NK-92 (cell line): ENCODE measurements around the gene GJA8.
"Not testable (repeated sequence)": the region's sequence is repeated elsewhere in the genome, so short reads cannot be mapped to it uniquely, and the experiment has no call there.

Source experiments
- DNase-seq: peaks from one replicate; lab custom pipeline; 2025; ENCODE audit not compliant: unreplicated experiment; lab: John Stamatoyannopoulos, UW

Gene GJA8

GRCh38 chr1:147902253-147902845 lies at the start of gene GJA8:
TSS of gene GJA8 (plus strand) at chr1:147902795. CDS start at chr1:147907956, 5,161 bp downstream.
- DNase-seq: no peak

- no peak for DNase-seq
Measured at GRCh38 chr1:147853391-147853790, 49.2 kb upstream of the GJA8 start.

- not testable (repeated sequence) for DNase-seq
Measured at GRCh38 chr1:147854989-147855388, 47.6 kb upstream of the GJA8 start.

GRCh38 chr1:147855996-147856395 lies 46.6 kb upstream of the GJA8 start:
- not testable (repeated sequence) for DNase-seq

DNA sequence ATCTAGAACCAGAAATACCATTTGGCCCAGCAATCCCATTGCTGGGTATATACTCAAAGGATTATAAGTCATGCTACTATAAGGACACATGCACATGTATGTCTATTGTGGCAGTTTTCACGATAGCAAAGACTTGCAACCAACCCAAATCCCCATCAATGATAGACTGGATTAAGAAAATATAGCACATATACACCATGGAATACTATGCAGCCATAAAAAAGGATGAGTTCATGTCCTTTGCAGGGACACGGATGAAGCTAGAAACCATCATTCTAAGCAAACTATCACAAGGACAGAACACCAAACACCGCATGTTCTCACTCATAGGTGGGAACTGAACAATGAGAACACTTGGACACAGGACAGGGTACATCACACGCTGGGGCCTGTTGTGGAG lies 35.4 kb upstream of the GJA8 start:
- DNase-seq: not testable (repeated sequence)

DNA sequence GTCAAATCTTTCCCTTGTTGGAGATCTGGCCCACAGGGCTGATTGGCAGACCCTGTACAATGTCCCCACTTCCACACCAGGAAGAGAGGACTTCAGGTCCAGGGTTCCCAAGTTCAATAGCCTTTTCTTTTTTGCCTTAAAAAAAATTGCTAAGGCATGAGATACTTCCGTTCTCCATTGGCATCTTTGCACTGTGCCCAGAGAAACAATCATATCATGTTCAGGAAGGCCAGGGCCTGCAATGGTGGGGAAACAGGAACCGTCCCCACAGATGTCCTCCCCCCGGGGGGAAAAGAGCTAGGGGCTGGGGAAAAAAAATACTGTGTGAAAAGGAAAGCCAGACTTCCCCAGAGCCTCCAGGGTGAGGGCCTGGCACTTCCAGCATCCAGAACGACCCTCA lies 24.6 kb upstream of the GJA8 start:
- DNase-seq: no peak

DNA sequence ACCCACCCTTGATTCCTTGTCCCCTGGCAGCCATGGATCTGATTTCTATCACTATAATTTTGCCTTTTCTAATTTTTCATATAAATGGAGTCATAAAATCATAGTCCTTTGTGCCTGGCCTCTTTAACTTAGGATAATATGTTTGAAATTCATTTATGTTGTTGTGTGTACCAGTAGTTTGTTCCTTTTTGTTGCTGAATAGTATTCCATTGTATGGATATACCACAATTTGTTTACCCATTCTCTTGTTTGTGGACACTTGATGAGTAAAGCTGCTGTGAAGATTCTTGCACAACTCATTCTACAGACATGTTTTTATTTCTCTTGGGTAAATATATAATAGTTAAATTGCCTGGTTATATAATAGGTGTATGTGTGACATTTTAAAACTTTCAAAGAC lies 22.7 kb upstream of the GJA8 start:
- no peak for DNase-seq

DNA sequence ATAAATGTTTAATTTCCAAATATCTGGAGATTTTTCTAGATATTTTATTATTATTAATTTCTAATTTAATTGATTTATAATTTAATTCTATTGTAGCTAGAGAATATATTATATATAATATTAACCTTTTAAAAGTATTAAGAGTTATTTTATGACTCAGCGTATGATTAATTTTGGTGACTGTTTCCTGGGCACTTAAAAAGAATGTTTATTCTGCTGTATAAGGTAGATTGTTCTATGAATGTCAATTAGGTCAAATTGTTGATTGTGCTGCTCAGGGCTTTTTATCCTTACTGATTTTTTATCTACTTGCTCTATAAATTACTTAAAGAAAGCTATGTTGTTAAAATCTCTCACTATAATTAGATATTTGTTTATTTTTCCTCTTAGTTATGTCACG lies 20.1 kb upstream of the GJA8 start:
- no peak for DNase-seq

GRCh38 chr1:147890177-147890790 lies 12.3 kb upstream of the GJA8 start:
- DNase-seq: no peak

GRCh38 chr1:147891088-147891487 lies 11.5 kb upstream of the GJA8 start:
- DNase-seq: no peak

DNA sequence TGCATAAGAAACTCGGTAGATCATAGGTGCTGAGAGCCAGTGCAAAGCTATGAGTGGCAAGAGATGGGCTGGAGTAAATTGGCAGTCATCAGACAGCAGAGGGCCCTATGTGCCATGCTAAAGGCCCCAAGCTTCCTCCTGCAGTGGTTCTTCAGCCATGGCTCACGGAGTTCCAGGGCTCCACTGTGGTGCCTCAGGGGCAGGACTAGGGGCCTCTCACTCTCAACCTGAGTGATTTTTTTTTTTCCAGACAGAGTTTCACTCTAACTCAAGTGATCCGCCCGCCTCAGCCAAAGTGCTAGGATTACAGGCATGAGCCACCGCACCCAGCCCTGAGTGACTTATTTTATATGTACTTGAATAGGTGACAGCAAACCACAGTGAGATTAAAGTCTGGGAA lies 10.4 kb upstream of the GJA8 start:
- DNase-seq: no peak

GRCh38 chr1:147892731-147893214 lies 9.8 kb upstream of the GJA8 start:
- DNase-seq: no peak

DNA sequence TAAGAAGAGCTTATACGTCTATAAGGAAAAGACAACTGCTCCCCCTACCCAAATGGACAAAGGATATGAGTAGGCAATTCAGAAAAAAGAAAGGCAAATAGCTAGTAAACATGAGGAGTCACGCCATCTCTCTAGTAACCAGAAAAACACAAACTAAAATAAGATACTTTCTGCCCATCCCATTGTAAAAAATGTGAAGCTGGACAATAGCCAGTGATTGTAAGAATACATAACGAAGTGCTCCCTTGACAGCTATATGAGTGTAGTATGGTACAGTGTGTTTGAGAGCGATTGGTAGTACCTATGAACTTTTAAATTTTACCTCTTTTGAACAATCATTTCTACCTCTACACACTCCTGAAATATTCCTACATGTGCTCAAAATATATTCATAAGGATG lies 7.5 kb upstream of the GJA8 start:
- no peak for DNase-seq

DNA sequence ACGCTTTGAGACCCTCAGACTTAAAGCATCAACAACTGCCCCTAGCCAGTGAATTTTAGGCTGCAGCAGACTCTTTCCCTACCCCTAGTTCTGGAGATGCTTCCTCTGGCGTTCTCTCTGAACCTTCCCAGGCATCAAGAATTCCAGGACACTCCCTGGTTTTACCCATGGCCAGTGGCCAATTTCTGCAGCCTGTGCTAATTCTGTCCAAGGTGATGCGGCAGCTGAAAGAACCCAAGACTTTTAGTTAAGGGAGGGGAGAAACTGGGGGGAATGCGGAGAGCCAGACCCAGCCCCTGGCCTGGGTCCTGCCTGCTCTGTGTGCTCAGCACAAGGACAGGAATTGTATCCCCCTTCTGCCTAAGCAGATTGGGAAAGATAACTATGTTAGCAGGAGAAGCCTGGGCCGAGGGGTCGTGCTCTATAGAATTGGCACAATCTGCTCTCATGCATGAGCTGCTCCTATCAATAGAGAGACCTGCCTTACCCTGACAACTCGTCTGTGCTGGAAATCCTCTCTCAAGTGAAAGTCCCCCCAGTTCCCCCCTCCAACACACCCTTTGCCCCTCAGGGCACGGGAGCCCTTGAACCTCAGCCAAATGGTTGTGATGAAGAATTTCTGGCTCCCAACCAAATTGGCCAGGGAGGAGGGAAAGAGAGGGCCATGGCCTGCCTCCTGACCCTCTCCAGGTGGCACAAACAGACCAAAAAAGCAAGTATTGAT lies 5.4 kb upstream of the GJA8 start:
- no peak for DNase-seq

DNA sequence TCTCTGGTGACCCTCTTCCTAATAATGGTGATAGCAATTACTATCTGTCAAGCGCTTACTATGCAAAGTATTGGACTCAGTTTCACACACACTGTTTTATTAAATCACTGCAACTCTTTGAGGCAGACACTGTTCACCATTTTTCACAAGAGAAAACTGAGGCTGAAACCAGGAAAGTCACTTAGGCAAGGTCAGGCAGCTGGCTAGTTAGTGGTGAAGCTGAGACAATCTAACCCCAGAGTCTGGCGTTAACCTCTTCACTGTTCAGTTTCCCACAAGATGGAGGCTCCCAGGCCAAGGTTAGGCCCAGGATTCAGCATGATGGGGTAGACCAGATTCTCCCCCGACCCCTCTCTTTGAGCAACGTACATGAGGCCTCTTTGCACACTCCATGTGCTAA lies 4.8 kb upstream of the GJA8 start:
- no peak for DNase-seq

DNA sequence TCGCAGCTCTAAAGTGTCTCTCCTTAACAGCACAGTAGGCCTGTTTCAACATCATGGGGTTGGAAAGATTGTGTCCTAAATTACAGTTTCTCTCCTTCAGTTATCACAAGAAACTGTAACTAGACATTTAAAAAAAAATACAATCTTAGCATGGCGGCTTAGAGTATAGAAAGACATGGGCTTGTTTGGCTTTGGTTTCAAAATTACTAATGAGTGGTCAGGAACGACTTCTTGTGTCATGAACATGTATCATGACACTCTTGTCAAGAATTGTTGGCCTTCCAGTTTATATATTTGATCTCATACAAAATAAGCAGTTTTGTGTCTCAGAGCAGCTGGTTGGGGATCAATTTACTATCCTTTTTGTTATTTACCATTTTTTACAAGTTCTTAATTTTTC lies 2.1 kb downstream of the GJA8 start:
- no peak for DNase-seq

DNA sequence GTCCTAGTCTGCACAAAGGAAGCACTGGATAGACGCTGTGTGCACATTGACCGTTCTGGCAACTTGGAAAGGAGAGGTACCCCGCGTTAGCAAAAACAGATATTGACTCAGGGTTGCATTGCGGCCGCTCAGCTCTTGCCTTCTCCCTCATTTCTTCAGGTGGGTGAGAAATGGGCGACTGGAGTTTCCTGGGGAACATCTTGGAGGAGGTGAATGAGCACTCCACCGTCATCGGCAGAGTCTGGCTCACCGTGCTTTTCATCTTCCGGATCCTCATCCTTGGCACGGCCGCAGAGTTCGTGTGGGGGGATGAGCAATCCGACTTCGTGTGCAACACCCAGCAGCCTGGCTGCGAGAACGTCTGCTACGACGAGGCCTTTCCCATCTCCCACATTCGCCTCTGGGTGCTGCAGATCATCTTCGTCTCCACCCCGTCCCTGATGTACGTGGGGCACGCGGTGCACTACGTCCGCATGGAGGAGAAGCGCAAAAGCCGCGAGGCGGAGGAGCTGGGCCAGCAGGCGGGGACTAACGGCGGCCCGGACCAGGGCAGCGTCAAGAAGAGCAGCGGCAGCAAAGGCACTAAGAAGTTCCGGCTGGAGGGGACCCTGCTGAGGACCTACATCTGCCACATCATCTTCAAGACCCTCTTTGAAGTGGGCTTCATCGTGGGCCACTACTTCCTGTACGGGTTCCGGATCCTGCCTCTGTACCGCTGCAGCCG lies 5.4 kb downstream of the GJA8 start:
- no peak for DNase-seq

DNA sequence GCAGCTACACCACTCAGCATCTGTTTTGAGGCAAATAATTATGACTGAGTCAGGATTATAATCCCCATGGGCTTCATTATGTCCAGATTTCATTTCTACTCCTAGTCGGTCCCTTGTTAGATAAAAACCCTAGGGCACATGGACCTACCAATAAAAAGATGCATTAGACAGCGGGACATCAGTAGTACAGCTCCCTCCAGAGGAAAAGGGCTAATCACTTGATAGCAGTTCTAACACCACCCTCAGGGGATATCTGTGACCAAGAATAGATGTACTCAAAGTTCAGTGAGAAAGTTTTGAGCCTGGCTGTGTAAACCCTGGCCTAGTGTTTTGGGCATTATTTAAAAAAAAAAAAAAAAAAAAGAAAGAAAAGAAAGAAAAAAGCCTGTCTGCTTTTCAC lies 10.0 kb downstream of the GJA8 start:
- no peak for DNase-seq

GRCh38 chr1:147913362-147913942 lies 10.9 kb downstream of the GJA8 start:
- no peak for DNase-seq

GRCh38 chr1:147919896-147920295 lies 17.3 kb downstream of the GJA8 start:
- DNase-seq: no peak

DNA sequence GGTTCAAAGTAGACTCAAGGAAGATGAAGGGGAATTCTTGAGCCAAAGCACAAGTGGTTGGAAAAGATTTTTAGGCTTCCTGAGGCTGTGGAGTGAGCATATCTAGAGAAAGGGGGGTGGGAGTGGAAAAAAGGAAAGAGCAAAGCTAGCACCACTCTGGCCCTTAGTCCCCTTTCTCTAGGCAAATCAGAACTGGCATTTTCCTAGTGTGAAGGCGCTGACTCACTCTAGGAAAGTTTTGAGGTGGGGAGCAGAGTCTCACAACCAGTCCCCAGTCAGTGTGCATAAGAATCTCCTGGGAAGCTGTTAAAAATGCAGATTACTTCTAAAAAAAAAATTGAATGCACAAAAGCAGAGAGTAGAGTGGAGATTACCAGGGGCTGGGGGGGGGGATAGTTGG lies 22.2 kb downstream of the GJA8 start:
- no peak for DNase-seq
